K562 (cell line): ENCODE data around the gene KIF6. TPM values are rescaled to one million over a fixed set of nuclear protein-coding genes. Genes with fewer than 3 reads are reported as not detected.

Source experiments
- ATAC-seq: fragments of 200-7000 bp; cut with Tn5 transposase; 3 replicates; pipeline ENCODE4 v1.9.1; 2020; ENCODE audit warnings: moderate library complexity
- BruUV-seq: library from RNA; stranded (reverse); fragments of 400-500 nt; replicated peaks from 2 replicates; lab custom pipeline; 2021; lab: Mats Ljungman, UMichigan
- CTCF ChIA-PET: fragments of 300-600 bp; formaldehyde crosslinking; extraction: SDS; loops from one replicate; lab custom pipeline; 2021; ENCODE audit warnings: low intra/inter-chr PET ratio; lab: Yijun Ruan, JAX
- POLR2A ChIA-PET: fragments of 300-600, 350-650 bp; sonication (Branson Sonifier 250); formaldehyde crosslinking; extraction: SDS; loops from one replicate; lab custom pipeline; 2021; ENCODE audit warnings: antibody characterized with exemption, inconsistent platforms; lab: Yijun Ruan, JAX
- DNase-seq, 4 experiments: peaks; one replicate each; pipeline versions ENCODE4 v3.0.0 to v3.0.0-alpha.2; 2011 to 2018; ENCODE audit warnings: low spot score in 3 of 4, mixed read lengths in 3 of 4; ENCODE audit errors: extremely low read depth in 1 of 4
- FAIRE-seq: peaks from 2 replicates; lab custom pipeline; 2011; peaks lifted over from hg19 to GRCh38; lab: Jason Lieb, UNC
- H2AFZ ChIP-seq: 2 replicates; pipeline ENCODE4 v1.6.0; 2011; ENCODE audit warnings: low read depth, low read length, control low read depth, inconsistent platforms
- H3K27ac ChIP-seq: fragments of 200-600 bp; 3 replicates; pipeline ENCODE4 v1.8.0; 2011; ENCODE audit warnings: low read depth, mild to moderate bottlenecking, control low read depth, inconsistent platforms, low read length, moderate library complexity, mixed read lengths; ENCODE audit errors: extremely low read depth
- H3K27me3 ChIP-seq, 2 experiments: fragments of 300-600 bp in 1 of 2; 2 replicates in 1 of 2; 3 replicates in 1 of 2; pipeline versions ENCODE4 v1.6.0 to v1.8.0; 2011; ENCODE audit warnings: inconsistent platforms in 2 of 2, low read length in 2 of 2, mild to moderate bottlenecking in 1 of 2, mixed read lengths in 1 of 2, moderate library complexity in 1 of 2; ENCODE audit not compliant: control insufficient read depth in 2 of 2, insufficient read depth in 2 of 2
- H3K36me3 ChIP-seq: fragments of 300-600 bp; 3 replicates; pipeline ENCODE4 v1.8.0; 2011; ENCODE audit warnings: mild to moderate bottlenecking, low read length, inconsistent platforms; ENCODE audit not compliant: control insufficient read depth, insufficient read depth
- H3K4me1 ChIP-seq, 2 experiments: fragments of 200-600 bp in 1 of 2; replicated peaks in 1 of 2; 2 replicates in 1 of 2; 3 replicates in 1 of 2; pipeline versions ENCODE4 v1.5.1 to v1.8.0; 2011; ENCODE audit warnings: inconsistent platforms in 2 of 2, low read length in 2 of 2, mild to moderate bottlenecking in 1 of 2, mixed read lengths in 1 of 2, moderate library complexity in 1 of 2; ENCODE audit not compliant: control insufficient read depth in 2 of 2, insufficient read depth in 2 of 2
- H3K4me2 ChIP-seq: 2 replicates; pipeline ENCODE4 v1.6.1; 2011; ENCODE audit warnings: low read length, control low read depth, inconsistent platforms, mixed read lengths; ENCODE audit not compliant: insufficient read depth
- H3K4me3 ChIP-seq: fragments of 200-600 bp; sonication (generic), shearing (Covaris generic); 2 replicates; pipeline ENCODE4 v1.5.1; 2016; ENCODE audit warnings: control low read depth, inconsistent platforms
- H3K79me2 ChIP-seq: fragments of 200-600 bp; 3 replicates; pipeline ENCODE4 v1.8.0; 2011; ENCODE audit warnings: low read length, inconsistent platforms; ENCODE audit not compliant: control insufficient read depth, insufficient read depth
- H3K9ac ChIP-seq, 2 experiments: 2 replicates each; pipeline versions ENCODE4 v1.6.0 to v1.6.1; 2011; ENCODE audit warnings: low read depth in 2 of 2, low read length in 2 of 2, control low read depth in 1 of 2, inconsistent platforms in 1 of 2, mild to moderate bottlenecking in 1 of 2, mixed read lengths in 1 of 2; ENCODE audit not compliant: insufficient read depth in 1 of 2
- H3K9me1 ChIP-seq: one replicate; pipeline ENCODE4 v1.6.0; 2011; ENCODE audit warnings: inconsistent platforms, mild to moderate bottlenecking, low read length, moderate library complexity; ENCODE audit not compliant: control insufficient read depth, insufficient read depth
- H3K9me3 ChIP-seq: replicated peaks from 2 replicates; pipeline ENCODE4 v1.5.1; 2011; ENCODE audit warnings: low read depth, low read length, inconsistent platforms; ENCODE audit not compliant: control insufficient read depth, insufficient read depth
- H4K20me1 ChIP-seq: replicated peaks from 2 replicates; pipeline ENCODE4 v1.6.1; 2011; ENCODE audit warnings: low read length, inconsistent platforms, mixed read lengths; ENCODE audit not compliant: control insufficient read depth, insufficient read depth
- ARID1B ChIP-seq: fragments of 450-650 bp; IDR thresholded peaks from 2 replicates; pipeline ENCODE4 v1.6.1; 2016; ENCODE audit warnings: antibody characterized with exemption, mild to moderate bottlenecking, inconsistent platforms
- CHCHD3 ChIP-seq: fragments of 250-450 bp; sonication (Bioruptor Pico); IDR thresholded peaks from 2 replicates; pipeline ENCODE4 v2.1.2; 2022; ENCODE audit warnings: mild to moderate bottlenecking
- HBP1 ChIP-seq: fragments of 450-650 bp; formaldehyde crosslinking; IDR thresholded peaks from 2 replicates; pipeline ENCODE4 v1.4.0; 2022; ENCODE audit warnings: missing genetic modification characterization
- HNRNPL ChIP-seq: fragments of 200-400 bp; formaldehyde crosslinking; IDR thresholded peaks from 2 replicates; pipeline ENCODE4 v1.6.1; 2017; ENCODE audit warnings: low read depth, mild to moderate bottlenecking, low read length
- HSF4 ChIP-seq: fragments of 250-450 bp; sonication (Bioruptor Pico); IDR thresholded peaks from 2 replicates; pipeline ENCODE4 v2.1.2; 2022; ENCODE audit warnings: mild to moderate bottlenecking, moderate library complexity, borderline replicate concordance
- MCM2 ChIP-seq: fragments of 450-650 bp; IDR thresholded peaks from 2 replicates; pipeline ENCODE4 v1.6.1; 2017; ENCODE audit warnings: low read depth, mild to moderate bottlenecking
- MYNN ChIP-seq, 2 experiments: sonication (generic); formaldehyde crosslinking in 1 of 2; IDR thresholded peaks; 2 replicates each; pipeline versions ENCODE4 v1.5.0 to v1.6.1; 2016 to 2020; ENCODE audit warnings: antibody characterized with exemption in 1 of 2, missing genetic modification reagents in 1 of 2
- NR2F6 ChIP-seq: fragments of 450-650 bp; formaldehyde crosslinking; IDR thresholded peaks from 2 replicates; pipeline ENCODE4 v1.4.0; 2020; ENCODE audit warnings: mild to moderate bottlenecking
- PHB2 ChIP-seq: fragments of 450-650 bp; IDR thresholded peaks from 2 replicates; pipeline ENCODE4 v1.6.1; 2017; ENCODE audit warnings: low read depth
- PPARD ChIP-seq: fragments of 250-450 bp; sonication (Bioruptor Pico); IDR thresholded peaks from 2 replicates; pipeline ENCODE4 v1.8.0; 2022; ENCODE audit warnings: inconsistent platforms, mild to moderate bottlenecking, moderate library complexity
- TBL1XR1 ChIP-seq, 2 experiments: IDR thresholded peaks; 2 replicates each; pipeline ENCODE4 v1.6.1; 2012; ENCODE audit warnings: improper control_type of control experiment in 2 of 2, low read length in 2 of 2, mild to moderate bottlenecking in 1 of 2
- TEAD4 ChIP-seq, 2 experiments: sonication (generic) in 1 of 2; formaldehyde crosslinking in 1 of 2; IDR thresholded peaks; 2 replicates each; pipeline versions ENCODE4 v1.6.1 to v1.8.0; 2012 to 2022; ENCODE audit warnings: borderline replicate concordance in 1 of 2, inconsistent platforms in 1 of 2, low read length in 1 of 2, mild to moderate bottlenecking in 1 of 2, missing genetic modification reagents in 1 of 2
- XRCC4 ChIP-seq: IDR thresholded peaks from one replicate; pipeline ENCODE4 v1.6.1; 2011; ENCODE audit not compliant: insufficient read depth, insufficient read length; ENCODE audit errors: extremely low read depth
- ZEB2 ChIP-seq: fragments of 450-650 bp; IDR thresholded peaks from 2 replicates; pipeline ENCODE4 v1.6.1; 2016
- ZNF124 ChIP-seq: sonication (generic); formaldehyde crosslinking; IDR thresholded peaks from 2 replicates; pipeline ENCODE4 v1.8.1; 2022; ENCODE audit warnings: missing genetic modification reagents
- ZNF280B ChIP-seq: fragments of 250-450 bp; sonication (Bioruptor Pico); IDR thresholded peaks from 2 replicates; pipeline ENCODE4 v1.5.1; 2021; ENCODE audit warnings: mild to moderate bottlenecking
- ZNF551 ChIP-seq: fragments of 250-450 bp; sonication (Bioruptor Pico); IDR thresholded peaks from 2 replicates; pipeline ENCODE4 v1.5.0; 2021; ENCODE audit warnings: mild to moderate bottlenecking, moderate library complexity
- WGBS: fragments of 100-300 bp; shearing (Covaris generic); methylation state at CpG from one replicate; pipeline ENCODE4 v1.1.6; 2016; ENCODE audit warnings: low coverage, mixed read lengths; ENCODE audit not compliant: insufficient coverage; ENCODE audit errors: missing lambda C conversion rate; 5-methylcytosine and 5-hydroxymethylcytosine counted together
- in situ Hi-C: fragments of 300-500 bp; cut with MboI; formaldehyde crosslinking; loops from 4 replicates; pipeline ENCODE4 v1.15.0; 2018; ENCODE audit warnings: inconsistent platforms, mixed read lengths
- intact Hi-C: fragments of 100-400 bp; cut with micrococcal nuclease; formaldehyde crosslinking; loops from 2 replicates; pipeline ENCODE4 v1.14.2; 2022
- polyA plus RNA-seq, 8 experiments: library from polyadenylated mRNA; depleted of rRNA in 4 of 8; stranded (reverse) in 5 of 8; unstranded in 3 of 8; fragments of >200 nt; fragmentation: Nextera tagmentation in 2 of 8; fragmentation: Illumina TruSeq in 1 of 8; extraction: Ambion mirVana in 2 of 8; extraction: Trizol in 1 of 8; gene quantifications; 2 replicates each; pipeline versions ENCODE4 v1.2.1 to v1.2.3, GENCODE V29; 2011 to 2014; ENCODE audit warnings: inconsistent platforms in 1 of 8, missing spikeins in 1 of 8
- total RNA-seq, 7 experiments: library from RNA; depleted of rRNA in 6 of 7; stranded (reverse); fragments of >200 nt in 6 of 7; fragmentation: Illumina TruSeq in 2 of 7; extraction: Trizol in 2 of 7; gene quantifications; 2 replicates each; pipeline versions ENCODE4 v1.2.1 to v1.2.3, GENCODE V29; 2011 to 2021; ENCODE audit warnings: low replicate concordance in 1 of 7

KIF6 gene
- total and polyA plus RNA-seq, 9 of the 15 experiments (the other 6 are each of a cell fraction or from before 2014, with no cell fraction given), result not detected

GRCh38 chr6:39339096-39339867 is 385.9 kb downstream of the KIF6 start (continued):
- TF ChIP-seq PPARD (CRISPR knock-in tag) (no peak), ZNF124 (CRISPR knock-in tag) (no peak)

DNA sequence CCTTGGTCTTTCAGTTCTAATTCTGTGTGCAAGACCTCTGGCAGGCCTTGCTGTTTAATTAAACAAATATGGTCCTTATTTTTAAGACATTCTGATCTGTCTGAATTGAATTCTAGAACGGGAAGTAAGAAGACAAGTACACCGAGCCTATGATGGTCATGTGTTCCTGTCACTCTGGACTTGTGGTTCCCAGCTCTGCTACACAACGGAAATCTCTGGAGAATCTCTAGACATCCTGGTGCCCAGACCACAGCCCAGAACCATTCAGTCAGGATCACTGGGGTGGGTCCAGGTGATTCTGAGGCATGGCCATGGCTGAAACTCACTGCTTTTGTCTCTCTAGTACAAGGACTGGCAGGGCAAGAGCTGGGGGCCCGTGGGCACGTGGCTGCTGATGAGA is 386.8 kb downstream of the KIF6 start:
- H3K27me3 ChIP-seq, result peaks cover 5 to 35% of the 10 kb centered on the region in 2 experiments; a peak in 3 of 5 replicates

More for the DNA sequence above, 386.8 kb downstream of the KIF6 start:
- in situ Hi-C loops, result no loop called here
- 0 out of 2 replicates have a peak, but pooled peaks cover 5% of the 10 kb centered on the region for H4K20me1 ChIP-seq
- DNase-seq (no peak), FAIRE-seq (no peak), ATAC-seq (no peak)
- no peak overlapping the region for H3K4me3 ChIP-seq
- no peaks in the 10 kb centered on the region for H3K9me3 ChIP-seq
- POLR2A ChIA-PET, result interaction anchor here (0.6 kb wide), 1 partner anchor 1769 kb away, joined by 3 read pairs; no protein-coding TSS in a partner anchor
- H3K27ac ChIP-seq, result no peak overlapping the region
- H3K9me1 ChIP-seq, result no peaks in the 10 kb centered on the region
- BruUV-seq, result no TSS peak
- no peak for TF ChIP-seq NR2F6 (CRISPR knock-in tag)
- TF ChIP-seq PHB2, result no peak
- no peak for TF ChIP-seq HNRNPL
- no peak for TF ChIP-seq HBP1
- TF ChIP-seq TBL1XR1 (IDR thresholded peaks at IDR 0.05; ENCODE audit: low read length in 2 of 2), result no peak
- no peak for TF ChIP-seq ZNF551 (CRISPR knock-in tag)
- no peak for TF ChIP-seq MYNN (IDR thresholded peaks at IDR 0.05)
- no peak for TF ChIP-seq MYNN (CRISPR knock-in tag; IDR thresholded peaks at IDR 0.05)
- TF ChIP-seq TEAD4 (IDR thresholded peaks at IDR 0.05; ENCODE audit: low read length), result no peak
- TF ChIP-seq TEAD4 (CRISPR knock-in tag; IDR thresholded peaks at IDR 0.05; ENCODE audit: borderline replicate concordance), result no peak
- TF ChIP-seq XRCC4, result no peak
- TF ChIP-seq MCM2, result no peak
- no peak for TF ChIP-seq ZEB2
- no peak for TF ChIP-seq CHCHD3 (CRISPR knock-in tag)
- no peak for TF ChIP-seq ARID1B
- no peak for TF ChIP-seq HSF4
- no peak for TF ChIP-seq ZNF280B (CRISPR knock-in tag)
- TF ChIP-seq, all 486 proteins: peak for 0
- no peak overlapping the region for H3K4me2 ChIP-seq
- no peaks in the 10 kb centered on the region for H3K4me1 ChIP-seq
- CTCF ChIA-PET, result no interaction called here
- H2AFZ ChIP-seq, result no peak overlapping the region
- 0% methylated on average over 5 of the region's 5 CpGs for WGBS
- intact Hi-C loops, result no loop called here
- peak overlapping the region in 1 of 2 experiments; percentile 5; a peak in 1 of 4 replicates for H3K9ac ChIP-seq
- H3K79me2 ChIP-seq, result no peaks in the 10 kb centered on the region
- no peaks in the 10 kb centered on the region for H3K36me3 ChIP-seq
